GM10266 (cell line): ENCODE data around the gene CCL25.

Source experiments
- DNase-seq: peaks from one replicate; pipeline ENCODE4 v3.0.0; 2012; ENCODE audit errors: extremely low spot score
- CTCF ChIP-seq: IDR thresholded peaks from 2 replicates; pipeline ENCODE4 v1.5.1; 2012; ENCODE audit warnings: mild to moderate bottlenecking, low read depth; ENCODE audit not compliant: control insufficient read depth, insufficient read depth; ENCODE audit errors: missing control alignments

The CCL25 gene

GRCh38 chr19:8052464-8052859 lies at the start of gene CCL25:
CCL25 (plus strand) TSS chr19:8052760; CDS start chr19:8053050, 290 bp downstream.
- no peak for TF ChIP-seq CTCF
- no peak for DNase-seq

GRCh38 chr19:8004001-8004400 lies 48.6 kb upstream of the CCL25 start:
- no peak for TF ChIP-seq CTCF
- DNase-seq: no peak

- peak; percentile 60 for DNase-seq
- TF ChIP-seq CTCF: no peak
Measured at GRCh38 chr19:8004723-8005513, 47.6 kb upstream of the CCL25 start.

- peak; percentile 5 for TF ChIP-seq CTCF
- DNase-seq: peak; percentile 99
Measured at GRCh38 chr19:8005534-8006256, 46.9 kb upstream of the CCL25 start, which contains the start of gene ELAVL1. ELAVL1 (minus strand) TSS chr19:8005641; CDS start chr19:7991815, 13,826 bp downstream.

- peak; percentile 72 for TF ChIP-seq CTCF
- peak; percentile 72 for DNase-seq
Measured at GRCh38 chr19:8017808-8018207, 34.8 kb upstream of the CCL25 start.

GRCh38 chr19:8020681-8021080 lies 31.9 kb upstream of the CCL25 start:
- DNase-seq: no peak
- TF ChIP-seq CTCF: no peak

GRCh38 chr19:8021374-8021773 lies 31.2 kb upstream of the CCL25 start:
- DNase-seq: no peak
- TF ChIP-seq CTCF: no peak
